NT2/D1 (cell line): ENCODE measurements around the gene DUSP6.

Source experiments
- SUZ12 ChIP-seq: IDR thresholded peaks from 2 replicates; pipeline ENCODE4 v1.6.1; 2011; ENCODE audit not compliant: insufficient read length, insufficient read depth; ENCODE audit errors: extremely low read depth
- YY1 ChIP-seq: IDR thresholded peaks from 2 replicates; pipeline ENCODE4 v1.6.1; 2011; ENCODE audit not compliant: insufficient read length, insufficient read depth
- ZNF274 ChIP-seq: IDR thresholded peaks from 2 replicates; pipeline ENCODE4 v1.6.1; 2011; ENCODE audit warnings: mild to moderate bottlenecking, low read depth, low read length

DNA sequence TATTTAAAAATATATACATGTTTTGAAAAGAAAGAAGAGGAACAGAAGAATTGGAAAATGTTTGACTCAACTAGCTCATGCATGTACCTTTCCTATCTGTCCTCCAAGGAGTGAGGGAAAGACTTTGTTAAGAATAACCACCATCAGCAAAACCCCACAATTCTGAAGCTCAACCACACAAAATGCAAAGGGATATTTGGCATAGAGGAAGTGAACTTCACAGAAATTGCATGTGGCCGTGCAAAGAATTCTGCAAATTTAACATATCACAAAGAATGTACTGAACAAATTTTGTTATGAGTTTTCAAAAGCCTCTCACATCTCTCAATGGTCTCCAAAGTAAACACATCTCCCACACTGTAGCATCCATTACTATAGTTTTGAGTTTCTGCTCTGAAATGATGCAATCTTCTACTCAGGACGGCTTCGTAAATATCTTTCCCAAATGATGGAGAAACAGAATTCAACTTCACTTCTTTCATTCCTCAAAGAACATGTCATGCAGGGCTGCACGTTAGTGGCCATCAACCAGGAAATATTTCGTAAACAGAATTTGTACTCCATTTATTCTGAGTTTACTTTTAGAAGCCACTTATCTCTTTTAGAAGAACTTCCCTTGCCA, 17.6 kb downstream of the DUSP6 start:
- no peak for TF ChIP-seq YY1
- no peak for TF ChIP-seq ZNF274
- no peak for TF ChIP-seq SUZ12
